ENCODE results near the gene LCT. TPM values are rescaled to one million over a fixed set of nuclear protein-coding genes. Genes with fewer than 3 reads are reported as not detected.

The LCT gene
- total and polyA plus RNA-seq, 9 of the 15 experiments (the other 6 are each of a cell fraction or from before 2014, with no cell fraction given) = 0.01 to 0.04 (median 0.03) TPM; not detected in 4

- Histone ChIP-seq H3K4me1 (replicated peaks in 1 of 2; ENCODE audit: control insufficient read depth in 2 of 2, insufficient read depth in 2 of 2, low read length in 2 of 2) (no peaks in the 10 kb centered on the region), H3K9me3 (replicated peaks; ENCODE audit: control insufficient read depth, insufficient read depth, low read depth, low read length) (no peaks in the 10 kb centered on the region), H3K79me2 (ENCODE audit: control insufficient read depth, insufficient read depth, low read length) (no peaks in the 10 kb centered on the region), H3K27ac (ENCODE audit: extremely low read depth, low read depth, low read length) (no peak overlapping the region), H3K9ac (ENCODE audit: insufficient read depth in 1 of 2, low read depth in 2 of 2, low read length in 2 of 2) (no peak overlapping the region), H3K27me3 (ENCODE audit: control insufficient read depth in 2 of 2, insufficient read depth in 2 of 2, low read length in 2 of 2) (peaks cover 44 to 62% of the 10 kb centered on the region in 2 experiments), H3K4me2 (ENCODE audit: insufficient read depth, low read length) (no peak overlapping the region), H4K20me1 (replicated peaks; ENCODE audit: control insufficient read depth, insufficient read depth, low read length) (no peaks in the 10 kb centered on the region), H3K4me3 (no peak overlapping the region), H2AFZ (ENCODE audit: low read depth, low read length) (no peak overlapping the region), H3K9me1 (ENCODE audit: control insufficient read depth, insufficient read depth, low read length) (no peaks in the 10 kb centered on the region), H3K36me3 (ENCODE audit: control insufficient read depth, insufficient read depth, low read length) (no peaks in the 10 kb centered on the region)
- intact Hi-C loops (cut with micrococcal nuclease) (no loop called here), in situ Hi-C loops (cut with MboI) (no loop called here)
- ChIA-PET CTCF (ENCODE audit: low intra/inter-chr PET ratio) (no interaction called here), POLR2A (no interaction called here)
- DNase-seq (ENCODE audit: extremely low read depth in 1 of 4, low spot score in 3 of 4) (no peak), FAIRE-seq (no peak), ATAC-seq (no peak)
- no TSS peak for BruUV-seq (replicated peaks)
- TF ChIP-seq JUNB (CRISPR knock-in tag; conservative IDR thresholded peaks at IDR 0.05) = no peak
- TF ChIP-seq ZBTB11 (CRISPR knock-in tag; IDR thresholded peaks at IDR 0.05) = no peak
- TF ChIP-seq SRF (CRISPR knock-in tag; IDR thresholded peaks at IDR 0.05) = no peak
- TF ChIP-seq BRD9 (IDR thresholded peaks at IDR 0.05; ENCODE audit: low read depth, partially characterized antibody) = no peak
- TF ChIP-seq FOSL1 (tag; conservative IDR thresholded peaks at IDR 0.05) = no peak
- TF ChIP-seq PRPF4 (IDR thresholded peaks at IDR 0.05; ENCODE audit: insufficient read depth, low read depth, low read length, poor library complexity, severe bottlenecking) = no peak
- no peak for TF ChIP-seq GABPB2 (CRISPR knock-in tag; conservative IDR thresholded peaks at IDR 0.05)
- no peak for TF ChIP-seq ZNF76 (CRISPR knock-in tag; IDR thresholded peaks at IDR 0.05; ENCODE audit: borderline replicate concordance)
- no peak for TF ChIP-seq YY1 (IDR thresholded peaks at IDR 0.05; ENCODE audit: borderline replicate concordance in 1 of 3, control insufficient read depth in 1 of 3, extremely low read depth in 1 of 3, insufficient read depth in 3 of 3, insufficient read length in 1 of 3, insufficient replicate concordance in 2 of 3, low read depth in 1 of 3, low read length in 2 of 3)
- TF ChIP-seq DMBX1 (CRISPR knock-in tag; IDR thresholded peaks at IDR 0.05; ENCODE audit: borderline replicate concordance) = no peak
- TF ChIP-seq ZNF124 (CRISPR knock-in tag; IDR thresholded peaks at IDR 0.05) = no peak
- no peak for TF ChIP-seq ZNF224 (CRISPR knock-in tag; IDR thresholded peaks at IDR 0.05)
- no peak for TF ChIP-seq ZFP1 (CRISPR knock-in tag; IDR thresholded peaks at IDR 0.05)
- no peak for TF ChIP-seq NR3C1 (CRISPR knock-in tag; IDR thresholded peaks at IDR 0.05)
- no peak for TF ChIP-seq ZNF316 (IDR thresholded peaks at IDR 0.05)
- TF ChIP-seq ZNF655 (CRISPR knock-in tag; IDR thresholded peaks at IDR 0.05) = no peak
- no peak for TF ChIP-seq GATAD2A (IDR thresholded peaks at IDR 0.05)
- TF ChIP-seq STAG1 (CRISPR knock-in tag; IDR thresholded peaks at IDR 0.05; ENCODE audit: borderline replicate concordance) = no peak
- WGBS (ENCODE audit: insufficient coverage, low coverage, missing lambda C conversion rate) = 2% methylated on average over 9 of the region's 9 CpGs
These were observed 16.9 kb downstream of the LCT start for GRCh38 chr2:135820003-135820618.

Data from K562 (cell line).